ENCODE data around the gene MEIS2.

- TF ChIP-seq CTCF (IDR thresholded peaks at IDR 0.05) (no peak), POLR2A (IDR thresholded peaks at IDR 0.05) (no peak), EP300 (IDR thresholded peaks at IDR 0.05) (no peak)
Measured at GRCh38 chr15:37124331-37124730, 24.0 kb upstream of the MEIS2 start.

Measured in suprapubic skin (tissue), 3 donors.